Measurements from ENCODE around the gene MAGEB10.
A peak's percentile ranks its signal among the peaks of the same experiment; 100 is the strongest.
"Not testable (repeated sequence)": the region's sequence is repeated elsewhere in the genome, so short reads cannot be mapped to it uniquely, and the experiment has no call there.

Gene MAGEB10, protein sequence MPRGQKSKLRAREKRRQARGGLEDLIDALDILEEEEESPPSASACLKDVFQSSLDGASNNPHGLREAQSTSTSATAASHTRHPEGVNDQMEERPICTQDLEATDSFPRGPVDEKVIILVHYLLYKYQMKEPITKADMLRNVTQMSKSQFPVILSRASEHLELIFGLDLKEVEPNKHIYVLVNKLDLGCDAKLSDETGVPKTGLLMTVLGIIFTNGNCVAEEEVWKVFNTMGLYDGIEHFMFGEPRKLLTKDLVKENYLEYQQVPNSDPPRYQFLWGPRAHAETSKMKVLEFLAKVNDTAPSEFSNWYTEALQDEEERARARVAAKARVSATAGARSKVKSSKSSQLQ

DNA sequence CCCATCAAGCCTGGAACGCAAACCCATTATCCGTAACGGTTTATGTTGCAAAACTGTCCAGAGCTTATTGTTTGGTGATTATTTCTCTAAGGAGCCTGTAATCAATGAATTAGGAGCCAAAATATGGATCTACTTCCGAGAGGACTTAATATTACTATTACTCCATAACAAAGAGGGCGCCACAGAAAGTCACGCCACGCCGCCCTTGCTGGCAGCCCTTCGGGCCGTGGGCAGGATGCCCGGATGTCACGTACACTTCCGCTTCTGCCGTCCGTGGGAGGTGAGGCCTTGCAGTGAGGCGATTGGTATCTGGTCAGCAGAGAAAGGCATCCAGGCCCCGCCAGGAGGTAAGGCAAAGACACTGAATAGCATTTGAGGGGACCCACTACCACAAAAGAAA, at the start of gene MAGEB10:
MAGEB10 (plus strand) TSS at position 301 of the 400 bp plus-strand sequence. CDS start 13,317 bp downstream, outside the sequence.
- no peak for DNase-seq (ENCODE audit: low read depth)

DNA sequence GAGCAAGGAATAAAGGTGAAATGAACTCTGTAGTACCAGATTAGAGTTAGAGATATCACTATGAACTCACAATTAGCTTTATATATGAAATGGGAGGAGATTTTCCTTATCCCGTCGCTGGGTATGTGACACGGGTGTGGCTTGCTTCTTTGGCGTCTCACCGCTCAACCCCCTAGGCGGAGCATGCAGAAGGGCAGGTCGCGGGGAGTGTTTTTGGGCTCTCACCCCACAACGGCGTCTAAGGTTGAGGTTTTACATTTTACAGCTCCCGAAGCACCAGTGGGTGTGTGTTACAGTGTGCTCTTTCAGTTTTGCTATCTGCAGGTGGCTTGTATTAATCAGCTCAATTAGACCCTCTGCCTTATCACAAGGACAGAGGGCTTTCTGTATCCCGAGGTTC, 42.1 kb upstream of the MAGEB10 start:
- DNase-seq (ENCODE audit: low read depth), result no peak

DNA sequence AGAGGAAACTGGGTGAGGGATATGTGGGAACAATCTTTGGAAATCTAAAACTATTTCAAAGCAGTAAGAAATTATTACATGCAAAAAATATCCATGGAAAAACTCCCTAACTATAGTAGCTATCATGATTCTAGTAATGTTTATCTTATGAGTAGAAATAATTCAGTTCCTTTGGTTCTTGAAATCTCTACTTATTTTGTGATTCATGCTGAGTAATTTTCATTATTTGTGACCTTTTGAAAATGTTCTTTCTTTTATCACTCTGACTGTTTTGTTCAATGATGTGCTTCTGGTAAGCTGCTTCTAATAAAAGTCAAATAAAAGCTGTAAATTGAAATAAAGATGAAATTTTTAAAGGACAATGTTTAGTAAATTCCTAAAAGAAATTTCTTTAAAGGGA, 40.4 kb upstream of the MAGEB10 start:
- DNase-seq (ENCODE audit: low read depth), result no peak

DNA sequence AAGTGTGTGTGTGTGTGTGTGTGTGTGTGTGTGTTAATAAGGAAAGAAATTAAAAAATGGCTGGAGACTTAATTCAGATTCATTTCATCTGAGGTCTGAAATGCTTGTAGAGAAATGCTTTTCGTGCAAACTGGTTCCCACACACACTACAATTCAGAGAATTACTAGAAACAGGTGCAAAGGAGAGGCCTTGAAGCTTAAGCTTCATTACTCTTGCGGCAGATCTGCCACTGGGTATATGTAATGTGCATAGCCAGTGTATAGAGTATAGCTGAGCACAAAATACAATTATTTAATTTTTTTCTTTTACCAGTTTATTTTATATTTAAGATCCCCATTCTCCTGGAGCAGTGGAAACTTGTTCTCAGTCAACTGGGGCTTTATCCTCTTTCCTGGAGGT, 31.8 kb upstream of the MAGEB10 start:
- DNase-seq (ENCODE audit: low read depth), result no peak

DNA sequence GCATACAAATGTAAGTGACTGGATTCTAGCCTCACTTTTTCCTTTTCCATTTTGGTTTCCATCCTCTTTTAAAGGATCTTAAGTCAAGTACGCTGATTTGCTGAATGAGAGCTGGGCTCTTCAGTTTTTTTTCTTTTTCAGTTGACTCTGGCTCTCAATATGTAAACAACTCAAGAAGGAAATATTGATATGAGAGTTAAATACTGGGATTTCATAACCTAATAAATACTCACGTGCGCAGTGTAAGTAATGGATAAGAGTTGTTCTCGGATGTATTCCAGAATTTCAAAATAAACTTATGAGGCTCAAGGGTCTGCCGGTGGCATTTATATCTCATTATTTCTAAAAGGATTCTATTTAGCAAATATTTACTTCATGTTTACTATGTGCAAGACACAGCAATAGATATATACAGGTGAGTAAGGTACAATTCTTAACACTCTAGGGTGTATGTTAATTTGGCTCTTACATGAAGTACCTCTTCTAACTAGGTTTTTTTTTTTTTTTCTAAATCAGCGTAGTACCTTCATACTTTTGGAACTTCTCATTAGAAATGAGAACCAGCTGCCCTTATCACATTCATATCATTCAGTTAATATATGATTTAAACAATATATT, 11.0 kb upstream of the MAGEB10 start:
- DNase-seq (ENCODE audit: low read depth), result no peak

DNA sequence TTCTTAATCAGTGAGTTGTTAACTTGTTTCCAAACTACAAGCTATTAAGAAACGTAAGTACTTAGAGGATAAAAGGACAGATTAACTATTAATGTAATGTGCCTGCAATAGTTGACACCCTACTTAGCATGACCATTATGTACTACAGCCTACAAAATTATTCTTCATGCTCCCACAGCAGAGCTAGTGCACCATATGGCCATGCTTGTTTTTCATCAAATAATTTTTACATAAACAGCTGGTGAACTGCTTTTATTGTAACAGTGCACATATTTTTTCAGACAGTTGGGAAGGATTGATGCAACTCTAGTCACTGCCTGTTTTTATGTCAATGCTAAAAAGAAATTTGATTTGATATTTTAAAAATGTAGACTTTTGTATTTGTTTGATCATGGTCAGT, 10.2 kb upstream of the MAGEB10 start:
- no peak for DNase-seq (ENCODE audit: low read depth)

DNA sequence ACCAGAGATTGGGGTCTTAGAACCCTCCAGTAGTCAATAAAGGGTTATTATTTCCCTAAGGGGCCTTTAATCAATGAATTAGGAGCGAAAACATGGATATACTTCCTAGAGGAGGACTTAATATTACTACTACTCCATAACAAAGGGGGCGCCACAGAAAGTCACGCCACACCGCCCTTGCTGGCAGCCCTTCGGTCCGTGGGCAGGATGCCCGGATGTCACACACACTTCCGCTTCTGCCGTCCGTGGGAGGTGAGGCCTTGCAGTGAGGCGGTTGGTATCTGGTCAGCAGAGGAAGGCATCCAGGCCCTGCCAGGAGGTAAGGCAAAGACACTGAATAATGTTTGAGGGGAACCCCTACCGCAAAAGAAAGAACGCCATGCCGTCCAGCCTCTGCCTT, 436 bp downstream of the MAGEB10 start:
- no peak for DNase-seq (ENCODE audit: low read depth)

DNA sequence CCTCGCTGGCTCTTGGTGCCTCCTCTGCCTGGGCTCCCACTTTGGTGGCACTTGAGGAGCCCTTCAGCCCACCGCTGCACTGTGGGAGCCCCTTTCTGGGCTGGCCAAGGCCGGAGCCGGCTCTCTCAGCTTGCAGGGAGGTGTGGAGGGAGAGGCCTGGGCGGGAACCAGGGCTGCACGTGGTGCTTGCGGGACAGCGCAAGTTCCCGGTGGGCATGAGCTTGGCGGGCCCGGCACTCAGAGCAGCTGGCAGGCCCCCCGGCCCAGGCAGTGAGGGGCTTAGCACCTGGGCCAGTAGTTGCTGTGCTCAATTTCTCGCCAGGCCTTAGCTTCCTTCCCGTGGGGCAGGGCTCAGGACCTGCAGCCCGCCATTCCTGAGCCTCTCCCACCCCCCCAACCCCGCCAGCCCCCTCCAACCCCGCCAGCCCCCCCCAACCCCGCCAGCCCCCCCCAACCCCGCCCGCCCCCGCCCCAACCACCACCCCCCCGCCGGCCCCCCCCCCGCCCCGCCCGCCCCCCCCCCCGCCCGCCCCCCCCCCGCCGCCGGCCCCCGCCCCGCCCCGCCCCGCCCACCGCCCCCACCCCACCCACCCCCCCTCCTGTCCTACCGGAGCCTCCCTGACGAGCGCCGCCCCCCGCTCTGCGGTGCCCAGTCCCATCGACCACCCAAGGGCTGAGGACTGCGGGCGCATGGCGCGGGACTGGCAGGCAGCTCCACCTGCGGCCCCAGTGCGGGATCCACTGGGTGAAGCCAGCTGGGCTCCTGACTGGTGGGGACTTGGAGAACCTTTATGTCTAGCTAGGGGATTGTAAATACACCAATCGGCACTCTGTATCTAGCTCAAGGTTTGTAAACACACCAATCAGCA, 1.4 kb downstream of the MAGEB10 start:
- DNase-seq (ENCODE audit: low read depth), result not testable (repeated sequence)

DNA sequence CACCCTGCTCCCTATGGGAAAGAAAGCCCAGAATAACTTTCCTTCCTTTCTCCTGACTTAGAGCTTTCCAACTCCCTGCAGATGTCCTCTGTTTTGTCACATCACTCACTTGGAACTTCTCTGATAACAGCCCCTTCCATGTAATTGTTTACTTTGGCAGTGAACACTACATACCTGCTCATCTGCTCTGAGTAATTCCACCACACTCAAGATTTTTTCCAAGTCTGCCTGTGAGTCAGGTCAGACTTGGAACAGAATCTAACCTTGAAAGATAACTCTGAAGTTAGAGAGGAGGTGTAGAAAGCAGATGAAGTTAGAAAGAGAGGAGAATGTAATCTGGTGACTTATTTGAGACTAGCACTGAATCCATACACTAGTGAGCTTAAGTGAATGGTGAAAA, 7.4 kb downstream of the MAGEB10 start:
- DNase-seq (ENCODE audit: low read depth), result peak; percentile 27

DNA sequence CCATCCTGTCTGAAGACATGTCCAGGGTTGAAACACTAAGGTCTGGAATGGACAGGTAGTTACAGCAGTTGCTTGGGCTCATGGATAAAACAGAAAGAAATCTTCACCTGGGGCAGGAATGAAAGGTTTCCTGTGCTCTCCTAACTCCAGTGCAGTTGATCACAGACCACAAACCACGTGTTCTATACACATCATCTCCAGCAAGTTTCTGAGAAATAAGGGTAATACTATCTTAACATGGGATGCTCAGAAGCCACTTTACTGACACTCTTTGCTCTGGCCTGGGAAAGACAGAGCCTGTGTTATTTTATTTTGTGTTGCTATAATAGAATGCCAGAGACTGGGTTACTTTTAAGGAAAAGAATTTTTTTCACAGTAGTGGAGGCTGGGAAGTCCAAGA, 16.0 kb downstream of the MAGEB10 start:
- DNase-seq (ENCODE audit: low read depth), result no peak

DNA sequence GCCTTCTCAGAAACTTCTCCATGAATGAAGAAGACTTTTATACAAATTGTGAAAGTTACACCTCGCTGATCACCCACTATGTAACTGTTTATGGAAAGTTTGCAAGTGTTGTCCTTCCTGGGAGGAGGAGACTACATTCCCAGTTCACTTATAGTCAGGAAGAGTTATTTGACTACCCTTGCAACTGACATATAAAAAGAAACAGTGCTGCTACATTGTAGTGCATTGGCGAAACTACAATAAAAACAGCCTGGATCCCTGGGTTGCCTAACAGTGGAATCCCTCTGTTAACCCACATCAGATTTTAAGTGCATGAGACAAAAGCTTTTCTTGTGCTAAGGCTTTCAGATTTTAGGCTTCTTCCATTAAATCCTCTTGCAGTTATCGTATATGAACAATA, 30.4 kb downstream of the MAGEB10 start:
- DNase-seq (ENCODE audit: low read depth), result no peak

DNA sequence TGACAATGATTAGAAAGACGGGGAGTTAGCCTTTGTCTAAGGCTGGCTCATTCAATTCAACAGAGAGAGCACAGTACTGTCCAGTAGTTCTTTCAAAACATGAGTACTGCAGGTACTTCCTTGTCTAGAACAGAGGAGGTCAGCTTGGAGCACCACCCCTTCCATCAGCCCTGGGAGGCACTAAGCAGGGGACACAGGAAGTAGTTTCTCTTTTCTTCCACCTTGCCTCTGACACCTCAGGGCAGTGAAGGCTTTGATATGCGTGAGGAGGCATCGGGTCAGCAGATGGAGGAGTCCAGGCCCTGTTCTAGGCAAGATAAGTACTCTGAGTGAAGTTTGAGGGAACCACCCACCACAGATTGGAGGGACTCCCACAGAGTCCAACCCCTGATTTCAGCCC, 33.1 kb downstream of the MAGEB10 start:
- DNase-seq (ENCODE audit: low read depth), result no peak

DNA sequence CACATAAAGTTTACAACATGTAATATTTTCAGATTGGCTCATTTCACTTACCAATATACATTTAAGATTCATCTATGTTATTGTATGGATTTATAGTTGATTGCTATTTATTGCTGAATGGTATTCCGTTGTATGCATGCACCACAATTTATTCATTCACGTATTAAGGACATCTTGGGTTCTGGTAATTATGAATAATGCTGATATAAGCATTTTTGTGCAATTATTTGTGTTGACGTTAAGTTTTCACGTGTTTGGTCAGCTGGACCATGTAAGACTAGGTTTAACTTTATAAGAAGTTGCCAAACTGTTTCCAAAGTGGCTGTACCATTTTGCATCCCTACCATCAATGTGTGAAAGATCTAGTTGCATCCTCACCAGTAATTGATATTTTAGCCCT, 35.1 kb downstream of the MAGEB10 start:
- DNase-seq (ENCODE audit: low read depth), result no peak

DNA sequence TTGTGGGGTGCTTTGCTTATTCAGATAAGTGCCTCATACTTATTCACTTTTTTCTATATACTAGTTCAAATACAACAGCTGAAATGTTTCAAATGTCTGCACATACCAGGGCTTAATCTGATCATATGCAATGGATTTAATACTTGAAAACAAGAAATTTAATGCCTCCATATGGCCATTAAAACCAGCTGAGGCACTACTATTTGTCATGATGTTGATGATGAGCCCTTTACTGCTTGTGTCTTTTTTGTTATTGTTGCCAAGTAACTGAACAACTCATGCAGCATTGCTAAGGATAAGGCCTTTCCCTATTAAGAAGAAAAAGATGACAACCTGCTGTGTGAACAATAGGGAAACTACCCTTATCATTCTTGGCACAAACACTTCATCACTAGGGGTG, 52.5 kb downstream of the MAGEB10 start:
- DNase-seq (ENCODE audit: low read depth), result no peak

DNA sequence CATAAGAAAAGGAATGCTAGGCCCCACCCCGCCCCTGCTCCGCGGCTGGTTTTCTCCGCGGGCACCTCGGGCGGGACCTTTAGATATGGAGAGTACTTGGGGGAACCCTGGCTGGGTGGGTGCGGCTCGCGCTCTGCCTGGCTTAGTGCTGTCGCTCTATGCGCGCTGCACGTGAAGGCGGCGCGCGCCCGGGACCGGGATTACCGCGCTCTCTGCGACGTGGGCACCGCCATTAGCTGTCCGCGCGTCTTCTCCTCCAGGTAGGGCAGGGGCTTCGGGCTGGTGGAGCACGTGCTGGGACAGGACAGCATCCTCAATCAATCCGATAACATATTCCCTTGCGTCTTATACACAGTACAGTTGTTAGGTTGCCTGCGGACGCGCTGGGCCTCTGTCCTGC, 56.0 kb downstream of the MAGEB10 start:
- DNase-seq (ENCODE audit: low read depth), result no peak

Data from non-pigmented ciliary epithelial cell (primary cell).